GM21717 (cell line): ENCODE data around the gene MTMR2.
"Not testable (repeated sequence)": the region's sequence is repeated elsewhere in the genome, so short reads cannot be mapped to it uniquely, and the experiment has no call there.

Experiments
- ATAC-seq: cut with Tn5 transposase; IDR thresholded peaks from one replicate; pipeline ENCODE4 v1.9.1; 2021; ENCODE audit warnings: mild to moderate bottlenecking, moderate library complexity; ENCODE audit not compliant: unreplicated experiment

The MTMR2 gene

DNA sequence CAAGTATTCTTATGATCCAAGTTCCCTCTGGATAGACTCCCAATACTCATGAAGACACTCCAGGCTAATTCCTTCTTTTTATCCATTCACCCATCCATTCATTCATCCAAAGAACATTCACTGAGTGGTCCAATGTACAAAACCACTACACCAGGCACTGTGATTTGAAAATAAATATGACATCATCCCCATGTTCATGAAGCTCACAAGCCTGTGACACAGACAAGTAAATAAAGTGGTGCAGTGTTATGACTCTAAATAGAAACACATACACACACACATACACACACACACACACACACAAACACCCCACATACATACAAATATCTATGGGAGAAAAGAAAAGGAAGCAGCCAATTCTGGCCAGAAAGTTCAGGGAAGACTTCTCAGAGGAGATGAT, 35.5 kb downstream of the MTMR2 start:
- no peak for ATAC-seq

DNA sequence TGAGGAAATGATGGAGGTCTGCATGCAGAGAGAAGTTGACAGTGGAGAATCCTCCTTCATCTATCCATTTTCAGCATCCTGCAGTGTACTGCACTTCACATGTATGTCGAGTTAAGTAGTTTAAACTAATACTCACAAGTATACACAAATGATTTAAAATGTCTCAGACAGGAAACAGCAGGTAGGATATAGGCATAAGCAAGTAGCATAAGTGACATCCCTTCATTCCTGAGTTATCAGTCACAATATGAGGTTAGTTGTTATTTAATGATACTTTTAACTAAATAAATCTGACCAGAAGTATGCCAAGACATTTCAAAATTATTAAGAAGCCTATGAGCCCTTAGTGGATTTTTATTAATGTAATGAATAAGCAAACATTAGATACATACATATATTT, 37.4 kb downstream of the MTMR2 start:
- no peak for ATAC-seq

DNA sequence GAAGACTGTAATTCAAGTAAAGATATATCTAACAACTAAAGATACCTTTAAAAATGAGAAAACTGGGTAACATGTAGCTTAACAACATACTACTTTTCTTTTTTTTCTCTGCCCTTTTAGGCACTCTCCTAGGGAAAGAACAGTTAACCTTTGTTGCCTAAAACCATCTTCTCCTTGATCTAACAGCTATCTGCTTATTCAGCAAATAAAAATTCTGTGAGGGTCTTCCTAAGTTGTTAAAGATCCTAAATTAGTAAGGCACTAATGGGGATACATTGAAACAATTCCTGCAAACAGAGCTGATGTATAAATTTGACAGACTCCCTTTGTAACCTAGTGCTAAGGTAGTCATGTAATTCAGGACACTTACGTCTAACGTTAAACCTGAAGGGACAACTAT, 39.1 kb downstream of the MTMR2 start:
- no peak for ATAC-seq

DNA sequence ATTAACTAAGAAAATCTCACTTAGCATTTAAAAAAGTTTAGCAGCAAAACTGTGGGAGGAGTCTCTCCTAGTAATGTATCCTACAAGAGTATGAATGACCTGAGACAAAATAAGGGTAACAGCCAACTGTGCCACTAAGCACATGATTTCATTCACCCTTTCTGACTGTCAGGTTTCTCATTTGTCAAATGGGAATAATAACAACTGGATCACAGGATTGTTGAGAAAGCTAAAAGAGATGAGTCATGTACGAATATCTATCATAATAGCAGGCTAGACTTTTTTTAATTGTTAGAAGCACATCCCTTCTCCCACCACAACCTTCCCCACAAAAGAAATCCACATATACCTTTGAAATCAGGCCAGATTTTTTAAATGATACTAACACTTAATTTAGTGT, 39.5 kb downstream of the MTMR2 start:
- ATAC-seq: no peak

DNA sequence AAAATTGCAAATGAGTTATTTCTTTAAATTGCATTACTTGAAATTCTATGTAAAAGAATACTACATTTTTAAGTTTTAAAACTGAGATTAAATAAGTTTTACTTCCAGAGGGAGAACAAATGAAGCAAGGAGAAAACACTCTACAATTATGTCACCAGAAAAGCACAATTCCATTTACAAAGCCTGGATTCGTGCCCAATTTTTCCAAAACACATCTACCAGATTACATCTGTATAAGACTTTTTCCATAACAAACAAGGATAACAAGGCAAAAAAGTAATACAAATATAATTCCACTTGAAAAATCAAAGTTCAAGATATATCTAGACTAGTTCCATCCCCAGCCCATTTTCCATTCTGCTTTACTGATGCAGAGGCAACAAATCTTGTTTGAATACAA, 40.5 kb downstream of the MTMR2 start:
- ATAC-seq: no peak

DNA sequence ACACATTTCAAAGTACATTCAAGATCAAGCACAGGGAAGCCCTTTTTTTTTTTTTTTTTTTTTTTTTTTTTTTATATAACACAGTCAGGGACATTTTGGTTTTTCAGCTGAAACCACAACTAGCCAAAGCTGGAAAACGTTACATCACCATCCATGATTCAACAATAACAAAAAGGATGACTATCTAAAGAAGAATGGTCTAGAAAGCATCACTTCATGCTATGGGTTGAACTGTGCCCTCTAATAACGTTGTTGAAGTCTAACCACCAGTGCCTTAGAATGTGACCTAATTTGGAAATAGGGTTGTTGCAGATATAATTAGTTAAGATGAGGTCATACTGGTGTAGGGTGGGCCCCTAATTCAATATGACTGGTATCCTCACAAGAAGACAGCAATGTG, 46.6 kb downstream of the MTMR2 start:
- no peak for ATAC-seq

DNA sequence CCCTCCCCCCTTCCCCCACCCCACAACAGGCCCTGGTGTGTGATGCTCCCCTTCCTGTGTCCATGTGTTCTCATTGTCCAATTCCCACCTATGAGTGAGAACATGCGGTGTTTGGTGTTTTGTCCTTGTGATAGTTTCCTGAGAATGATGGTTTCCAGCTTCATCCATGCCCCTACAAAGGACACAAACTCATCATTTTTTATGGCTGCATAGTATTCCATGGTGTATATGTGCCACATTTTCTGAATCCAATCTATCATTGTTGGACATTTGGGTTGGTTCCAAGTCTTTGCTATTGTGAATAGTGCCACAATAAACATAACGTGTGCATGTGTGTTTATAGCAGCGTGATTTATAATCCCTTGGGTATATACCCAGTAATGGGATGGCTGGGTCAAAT, 53.0 kb downstream of the MTMR2 start:
- ATAC-seq: not testable (repeated sequence)

DNA sequence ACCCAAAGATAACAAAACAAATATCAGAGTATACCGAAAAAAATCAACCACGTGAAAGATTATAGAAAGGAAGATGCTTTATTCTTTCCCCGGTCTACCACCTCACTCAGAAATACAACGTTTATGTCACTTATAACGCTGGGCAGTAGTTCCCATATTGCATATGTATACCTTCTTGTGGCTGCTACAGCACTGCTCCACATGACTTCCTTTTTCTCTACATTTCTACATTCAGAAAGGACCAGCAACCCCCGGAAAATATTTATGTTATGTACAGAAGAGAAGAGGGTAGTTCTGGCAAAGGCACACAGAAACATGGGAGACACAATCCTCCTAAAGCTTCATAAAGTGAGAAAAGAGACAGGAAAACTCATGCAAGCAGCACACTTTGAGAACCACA, 56.8 kb downstream of the MTMR2 start:
- ATAC-seq: no peak

DNA sequence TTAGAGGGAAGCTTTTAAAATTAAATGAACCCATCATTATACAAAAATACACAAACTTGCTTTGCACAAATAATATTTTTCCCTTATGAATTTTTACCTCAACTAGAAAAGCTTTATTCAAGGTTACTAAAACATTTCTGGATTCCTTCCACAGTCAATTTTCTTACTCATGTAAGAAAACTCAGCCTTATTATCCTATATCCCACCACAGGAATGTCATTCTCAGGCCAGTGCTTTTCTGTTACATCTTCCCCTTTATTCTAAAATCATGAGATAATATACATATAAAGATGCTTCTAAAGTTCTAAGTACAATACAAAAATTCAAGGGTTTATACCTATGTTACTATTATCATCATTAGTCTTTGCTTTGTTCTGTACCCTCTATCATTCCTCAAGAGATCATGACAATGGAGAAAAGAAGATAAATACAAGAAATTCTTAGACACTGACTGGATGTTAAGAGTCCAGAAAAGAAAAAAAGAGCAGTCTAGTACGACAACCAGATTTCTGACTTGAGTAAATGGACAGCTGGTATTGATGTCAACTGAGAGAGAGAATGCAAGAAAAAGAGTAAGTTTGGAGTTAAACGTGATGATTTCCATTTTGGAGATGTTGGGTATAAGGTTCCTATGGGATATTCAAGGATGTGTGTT, 60.3 kb downstream of the MTMR2 start:
- ATAC-seq: no peak

DNA sequence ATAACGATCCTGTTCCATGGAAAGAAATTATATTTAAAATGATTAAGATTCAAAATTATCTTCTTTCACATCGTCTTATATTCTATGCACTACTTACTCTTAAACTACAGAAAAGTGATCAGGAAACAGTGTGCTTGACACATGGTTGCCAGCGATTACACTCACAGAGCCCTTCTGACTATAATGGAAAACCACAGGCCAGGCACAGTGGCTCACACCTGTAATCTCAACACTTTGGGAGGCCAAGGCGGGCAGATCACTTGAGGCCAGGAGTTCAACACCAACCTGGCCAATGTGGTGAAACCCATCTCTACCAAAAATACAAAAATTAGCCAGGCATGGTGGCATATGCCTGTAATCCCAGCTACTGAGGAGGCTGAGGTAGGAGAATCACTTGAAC, 63.9 kb downstream of the MTMR2 start:
- not testable (repeated sequence) for ATAC-seq

DNA sequence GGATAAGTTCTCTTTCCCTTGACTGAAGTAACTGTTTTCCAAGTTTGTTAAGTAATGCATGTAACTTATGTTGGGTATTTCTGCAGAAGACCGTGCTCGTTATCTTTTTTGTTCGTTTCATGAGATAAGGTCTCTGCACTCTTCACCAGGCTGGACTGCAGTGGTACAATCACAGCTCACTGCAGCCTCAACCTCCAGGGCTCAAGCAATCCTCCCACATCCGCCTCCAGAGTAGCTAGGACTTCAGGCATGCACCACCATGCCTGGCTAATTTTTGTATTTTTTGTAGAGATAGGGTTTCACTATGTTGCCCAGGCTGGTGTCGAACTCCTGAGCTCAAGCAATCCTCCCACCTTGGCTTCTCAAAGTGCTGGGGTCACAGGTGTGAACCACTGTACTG, 69.5 kb downstream of the MTMR2 start:
- ATAC-seq: not testable (repeated sequence)

DNA sequence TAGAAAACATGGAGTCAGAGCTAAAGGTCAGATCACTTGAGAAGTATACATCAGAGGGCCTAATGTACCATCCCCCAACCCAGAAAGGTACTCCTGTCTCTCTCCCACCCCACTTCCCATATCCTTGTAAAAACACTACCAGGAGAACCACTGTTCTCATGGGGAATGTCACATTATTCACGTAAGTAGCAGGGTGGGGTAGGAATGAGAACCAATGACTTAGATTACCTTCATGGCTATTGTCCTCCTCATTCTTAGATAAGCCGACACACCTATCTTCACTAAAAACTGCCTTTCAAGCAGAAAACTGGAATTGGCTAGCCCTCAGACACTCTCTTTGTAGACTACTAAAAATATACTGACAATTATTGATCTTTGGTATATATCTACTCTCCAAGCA, 70.0 kb downstream of the MTMR2 start:
- no peak for ATAC-seq

DNA sequence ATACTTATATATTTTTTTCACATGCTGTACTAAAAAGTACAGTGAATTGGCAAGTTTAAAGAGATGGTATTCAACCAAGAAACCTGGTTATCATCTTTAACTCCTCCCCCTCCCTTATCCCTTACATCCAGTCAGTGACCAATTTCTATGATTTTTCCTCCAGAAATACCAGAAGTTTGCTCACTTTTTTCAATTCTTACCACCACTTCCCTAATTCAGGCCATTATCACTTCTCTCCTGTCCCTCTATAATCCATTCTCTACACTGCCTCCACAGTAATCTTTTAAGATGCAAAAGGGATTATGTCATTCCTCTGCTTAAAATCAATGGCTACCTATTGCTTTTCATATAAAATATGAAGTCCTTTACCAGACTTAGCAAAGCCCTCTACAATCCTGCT, 70.8 kb downstream of the MTMR2 start:
- no peak for ATAC-seq

DNA sequence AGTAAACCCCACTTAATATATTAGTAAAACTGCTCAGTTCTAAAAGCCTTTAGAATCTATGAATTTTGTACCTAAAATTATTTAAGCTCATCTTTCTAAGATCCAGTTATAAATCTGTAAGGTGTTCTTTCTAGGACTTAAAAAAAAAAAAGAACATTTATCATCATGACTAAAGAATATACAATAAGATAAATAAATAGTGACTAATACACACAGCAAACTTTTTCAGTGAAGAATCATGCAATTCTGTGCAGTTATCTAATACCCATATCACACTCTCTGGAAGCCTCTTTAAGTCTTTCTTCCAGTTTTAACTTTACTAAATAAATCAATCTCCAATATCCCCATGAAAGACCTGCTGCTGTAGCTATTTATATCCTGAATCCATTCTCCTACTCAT, 73.8 kb downstream of the MTMR2 start:
- ATAC-seq: no peak

DNA sequence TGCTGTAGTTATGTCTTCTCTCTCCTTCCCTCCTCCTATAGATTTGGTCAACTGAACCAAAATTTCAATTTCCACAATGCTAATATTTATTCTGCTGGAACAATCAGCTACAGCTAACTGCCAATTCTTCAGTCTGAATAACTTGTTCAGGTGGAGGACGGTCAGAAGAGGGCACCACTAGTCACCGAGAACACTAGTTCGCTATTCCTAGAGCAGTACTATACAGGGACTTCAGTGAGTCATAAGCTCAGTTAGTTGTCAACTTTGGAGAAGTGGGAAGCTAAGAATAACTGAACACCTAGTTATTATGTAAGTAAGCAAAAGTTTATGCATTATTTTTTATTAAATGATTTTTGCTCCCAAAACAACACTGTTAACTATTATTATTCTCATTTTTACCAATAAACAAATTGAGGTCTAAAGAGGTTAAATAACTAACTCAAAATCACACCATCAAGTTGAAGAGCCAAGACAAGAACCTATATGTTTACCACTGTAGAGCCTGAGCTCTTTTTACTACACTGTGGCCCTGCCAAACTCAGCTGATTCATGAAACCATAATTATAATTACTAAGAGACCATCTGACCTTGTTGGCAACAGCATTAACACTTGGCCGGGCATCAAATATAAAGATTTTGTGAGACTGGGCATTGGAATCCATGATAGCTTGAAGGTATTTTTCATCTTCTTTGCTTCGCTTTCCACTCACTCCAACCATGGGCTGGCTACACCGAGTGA, 74.7 kb downstream of the MTMR2 start:
- ATAC-seq: peak; percentile 58

DNA sequence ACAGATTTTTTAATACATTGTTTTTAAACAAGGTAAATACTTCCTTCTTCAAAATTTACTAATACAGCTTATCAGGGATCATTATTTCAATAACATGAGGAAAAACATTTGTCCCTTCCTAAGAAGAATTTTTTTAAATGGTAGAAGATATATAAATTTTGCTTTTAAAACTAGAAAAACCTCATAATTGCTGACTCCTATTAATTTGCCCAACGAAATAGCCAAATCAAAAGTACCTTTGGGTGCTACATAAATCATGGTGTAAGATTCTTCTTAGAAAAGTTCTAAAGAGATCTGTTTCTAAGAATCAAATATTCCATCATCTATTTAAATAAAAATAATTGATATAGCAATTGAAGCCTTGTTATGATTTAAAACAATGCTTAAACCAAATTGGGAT, 78.7 kb downstream of the MTMR2 start:
- ATAC-seq: no peak

DNA sequence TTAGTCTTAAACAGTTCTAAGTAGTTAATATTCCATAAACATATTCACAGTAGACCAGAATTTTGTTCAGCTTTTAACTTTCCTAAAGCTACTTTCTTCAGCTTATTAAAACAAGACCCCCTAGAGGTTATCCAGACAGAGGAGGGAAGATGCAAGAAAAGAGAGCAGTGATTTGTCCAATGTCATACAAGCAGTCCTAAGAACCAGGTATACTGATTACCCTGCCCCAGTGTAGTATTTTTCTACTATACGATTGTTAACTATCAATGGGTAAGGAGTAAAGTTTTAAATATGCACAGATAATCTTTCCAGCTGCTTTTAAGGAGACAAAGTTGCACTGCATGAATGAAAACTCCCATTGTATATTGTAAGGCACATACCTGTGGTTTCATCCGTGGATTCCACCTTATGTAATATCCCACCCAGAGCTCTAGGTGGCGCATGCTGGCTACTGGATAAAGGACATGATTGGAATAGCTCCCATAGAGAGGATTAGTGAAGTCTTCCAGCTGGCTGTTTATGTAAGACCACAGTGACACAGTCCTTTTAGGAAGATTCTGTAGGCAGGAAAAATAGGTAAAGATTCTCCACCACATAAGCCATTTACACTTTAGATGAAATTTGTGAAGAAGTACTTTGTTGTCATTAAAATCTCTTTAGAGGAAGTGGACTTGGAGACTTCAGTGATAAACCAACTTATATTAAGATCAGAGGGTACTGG, 88.0 kb downstream of the MTMR2 start:
- peak; percentile 95 for ATAC-seq

DNA sequence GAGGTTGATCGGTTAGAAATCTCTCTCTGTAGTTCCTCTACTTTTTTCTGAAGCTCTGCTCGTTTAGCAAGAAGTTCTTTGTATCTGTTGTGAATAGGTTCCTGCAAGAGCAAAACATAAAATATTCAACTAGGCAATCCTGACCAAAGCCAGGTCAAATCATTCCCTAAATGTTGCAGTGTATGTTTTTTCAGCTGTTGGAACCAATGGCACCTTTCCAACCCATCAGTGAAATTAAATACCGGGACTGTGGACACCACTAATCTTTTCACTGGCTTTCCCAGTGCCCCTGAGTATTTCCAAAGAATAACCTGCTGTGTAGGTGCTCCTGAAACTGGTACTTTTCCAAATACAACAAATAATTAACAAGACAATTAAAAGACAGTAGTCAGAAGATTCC, 88.6 kb downstream of the MTMR2 start:
- no peak for ATAC-seq

DNA sequence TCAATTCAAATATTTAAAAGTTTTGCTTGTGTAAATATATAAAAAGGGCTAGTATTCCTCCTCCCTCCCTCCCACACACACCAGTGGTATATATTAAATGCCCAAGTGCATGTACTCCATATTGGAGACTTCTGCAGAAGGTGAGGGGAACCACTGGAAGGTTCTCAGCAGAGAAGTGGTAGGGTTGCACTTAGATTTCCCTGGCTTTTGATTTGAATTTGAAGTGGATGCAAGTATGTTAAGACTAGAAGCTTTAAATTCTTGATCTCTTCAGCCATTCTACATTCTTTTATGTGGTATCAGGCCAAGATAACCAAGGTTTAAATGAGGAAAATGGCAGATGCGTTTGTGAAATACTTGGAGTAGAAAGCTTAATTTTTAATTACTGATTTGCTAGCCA, 90.5 kb downstream of the MTMR2 start:
- ATAC-seq: no peak

DNA sequence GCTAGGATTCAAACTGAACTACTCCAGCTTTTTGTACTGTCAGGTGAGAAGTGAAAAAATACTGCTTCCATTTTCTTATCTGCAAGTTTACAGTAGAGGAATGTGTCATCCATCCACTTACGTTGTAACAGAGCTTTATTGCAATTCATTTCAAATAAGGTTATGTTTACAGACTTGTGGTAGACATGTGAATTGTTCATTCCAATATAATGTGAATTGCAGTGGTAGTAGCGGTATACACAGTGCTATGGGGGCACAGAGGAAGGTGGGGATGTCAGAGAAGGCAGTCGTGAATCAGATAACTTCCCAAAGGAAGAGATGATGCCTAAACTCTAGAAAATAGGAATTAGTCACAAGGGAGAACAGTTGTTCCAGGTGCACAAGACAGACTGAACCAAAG, 91.1 kb downstream of the MTMR2 start:
- no peak for ATAC-seq

DNA sequence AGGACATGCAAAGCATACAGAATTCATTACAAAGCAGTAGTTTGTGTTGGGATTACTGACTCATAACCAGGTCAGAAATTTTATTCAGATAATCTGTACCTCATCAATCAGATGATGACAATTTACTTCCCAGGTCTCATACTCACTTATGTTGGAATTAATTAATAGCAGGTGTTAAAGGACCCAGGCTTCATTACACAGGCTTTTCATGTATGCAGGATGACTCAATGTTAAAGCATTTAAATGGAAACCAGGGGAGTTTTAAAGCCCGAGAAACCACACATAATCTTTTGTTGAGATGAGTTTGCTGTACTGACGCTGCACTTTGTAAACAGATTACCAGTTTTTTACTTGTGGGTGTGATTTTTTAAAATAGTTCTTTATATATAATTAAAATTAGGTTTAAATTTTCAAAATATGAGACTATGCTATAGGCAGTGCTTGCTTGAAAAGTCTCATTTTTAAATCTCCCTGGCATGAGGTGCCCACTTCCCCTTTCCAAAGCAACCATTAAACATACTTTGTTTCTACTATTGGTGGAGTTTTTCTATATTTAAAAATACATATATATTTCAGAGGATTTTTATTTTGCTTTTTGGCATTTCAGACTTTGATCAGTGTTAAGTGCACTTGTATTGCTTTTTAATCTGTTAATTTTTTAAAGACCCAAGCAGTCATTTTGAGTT, 92.6 kb downstream of the MTMR2 start:
- ATAC-seq: no peak
